Measurements from ENCODE around the gene NT5C.

The NT5C gene

GRCh38 chr17:75152922-75153779 lies 21.6 kb upstream of the NT5C start:
- H3K27ac ChIP-seq = peak overlapping the region; percentile 81
- no peak for TF ChIP-seq CTCF (conservative IDR thresholded peaks at IDR 0.05)

GRCh38 chr17:75152523-75152921 lies 21.0 kb upstream of the NT5C start:
- peak overlapping the region; percentile 81 for H3K27ac ChIP-seq
- TF ChIP-seq CTCF (conservative IDR thresholded peaks at IDR 0.05) = no peak

GRCh38 chr17:75151930-75152329 lies 20.4 kb upstream of the NT5C start:
- H3K27ac ChIP-seq = peak overlapping the region; percentile 81
- TF ChIP-seq CTCF (conservative IDR thresholded peaks at IDR 0.05) = no peak

GRCh38 chr17:75147878-75148546 lies 16.5 kb upstream of the NT5C start:
- no peak for TF ChIP-seq CTCF (conservative IDR thresholded peaks at IDR 0.05)
- H3K27ac ChIP-seq = no peak overlapping the region

GRCh38 chr17:75146592-75146991 lies 15.1 kb upstream of the NT5C start:
- no peak overlapping the region for H3K27ac ChIP-seq
- TF ChIP-seq CTCF (conservative IDR thresholded peaks at IDR 0.05) = no peak

- H3K27ac ChIP-seq = no peak overlapping the region
- TF ChIP-seq CTCF (conservative IDR thresholded peaks at IDR 0.05) = no peak
Observed at GRCh38 chr17:75144816-75145512, 13.4 kb upstream of the NT5C start.
